ENCODE data around the gene NHEJ1. TPM values are rescaled to one million over a fixed set of nuclear protein-coding genes. Genes with fewer than 3 reads are reported as not detected.

NHEJ1 gene
- total RNA-seq, 4 donors from 2014 or later, result 8.6 to 13.8 (median 11.9) TPM

GRCh38 chr2:219165058-219165911, 4.7 kb upstream of the NHEJ1 start:
- intact Hi-C loops (cut with DNase I), result loop anchor here (10.0 kb wide), 1 partner anchor 220 kb away; the partner anchor contains the start of gene DNPEP
- Histone ChIP-seq H3K36me3 (no peaks in the 10 kb centered on the region), H3K4me3 (replicated peaks in 1 of 3) (no peak overlapping the region), H3K4me1 (peaks cover 4 to 6% of the 10 kb centered on the region in 2 donors), H3K27ac (no peak overlapping the region), H3K9me3 (no peaks in the 10 kb centered on the region), H3K27me3 (no peaks in the 10 kb centered on the region)
- TF ChIP-seq CTCF (IDR thresholded peaks at IDR 0.05) (no peak), POLR2A (IDR thresholded peaks at IDR 0.05) (no peak)
- whole genome bisulfite sequencing, 2 donors, result 89 to 90% methylated on average over 8 to 10 of the region's 10 CpGs
- no peak for DNase-seq

- WGBS, 2 donors, result 91 to 92% methylated on average over 6 of the region's 6 CpGs
- H3K36me3 ChIP-seq, result no peaks in the 10 kb centered on the region
- DNase-seq, result no peak
- H3K4me3 ChIP-seq (replicated peaks in 1 of 3), result no peak overlapping the region
- intact Hi-C loops (cut with DNase I), result loop anchor here (10.0 kb wide), 1 partner anchor 222 kb away; the partner anchor contains the start of gene DNPEP
- H3K4me1 ChIP-seq, result peaks cover 4 to 11% of the 10 kb centered on the region in 2 donors
- TF ChIP-seq POLR2A (IDR thresholded peaks at IDR 0.05), result no peak
- no peak for TF ChIP-seq CTCF (IDR thresholded peaks at IDR 0.05)
- no peak overlapping the region for H3K27ac ChIP-seq
- H3K9me3 ChIP-seq, result no peaks in the 10 kb centered on the region
- H3K27me3 ChIP-seq, result no peaks in the 10 kb centered on the region
Observed at GRCh38 chr2:219163156-219163555, 2.5 kb upstream of the NHEJ1 start.

- no peak for TF ChIP-seq CTCF (IDR thresholded peaks at IDR 0.05)
- no peak for TF ChIP-seq POLR2A (IDR thresholded peaks at IDR 0.05)
- peaks cover 0 to 3% of the 10 kb centered on the region in 2 donors for H3K36me3 ChIP-seq
- WGBS, 2 donors, result 70 to 72% methylated on average over 4 of the region's 4 CpGs
- H3K9me3 ChIP-seq, result no peaks in the 10 kb centered on the region
- H3K27ac ChIP-seq, result peak overlapping the region; percentile 90 to 97 (median 93)
- peak overlapping the region in 1 of 3 donors; percentile 50 for H3K4me3 ChIP-seq (replicated peaks in 1 of 3)
- H3K27me3 ChIP-seq, result no peaks in the 10 kb centered on the region
- DNase-seq, result no peak
- peaks cover 4 to 11% of the 10 kb centered on the region in 2 donors for H3K4me1 ChIP-seq
- intact Hi-C loops (cut with DNase I), result loop anchor here (10.0 kb wide), 1 partner anchor 224 kb away; the partner anchor contains the start of gene DNPEP
Observed at GRCh38 chr2:219161097-219161496, 482 bp upstream of the NHEJ1 start.

- H3K27me3 ChIP-seq, result no peaks in the 10 kb centered on the region
- H3K27ac ChIP-seq, result peak overlapping the region; percentile 90 to 97 (median 93)
- DNase-seq, result no peak
- H3K36me3 ChIP-seq, result peaks cover 0 to 3% of the 10 kb centered on the region in 2 donors
- 11 to 14% methylated on average over 18 of the region's 18 CpGs for WGBS, 2 donors
- intact Hi-C loops (cut with DNase I), result loop anchor here (5.0 to 10.0 kb wide), 2 partner anchors 138 to 225 kb away; partner anchors contain the start of gene DNPEP
- H3K9me3 ChIP-seq, result no peaks in the 10 kb centered on the region
- no peak for TF ChIP-seq POLR2A (IDR thresholded peaks at IDR 0.05)
- TF ChIP-seq CTCF (IDR thresholded peaks at IDR 0.05), result no peak
- peaks cover 4 to 11% of the 10 kb centered on the region in 2 donors for H3K4me1 ChIP-seq
- peak overlapping the region in 2 of 3 donors; percentile 40 to 50 for H3K4me3 ChIP-seq (replicated peaks in 1 of 3)
Observed at GRCh38 chr2:219159771-219160185, 837 bp downstream of the NHEJ1 start.

- Histone ChIP-seq H3K27ac (no peak overlapping the region), H3K4me3 (replicated peaks in 1 of 3) (no peak overlapping the region), H3K27me3 (no peaks in the 10 kb centered on the region), H3K36me3 (peaks cover 0 to 3% of the 10 kb centered on the region in 2 donors), H3K9me3 (no peaks in the 10 kb centered on the region), H3K4me1 (peaks cover 4 to 11% of the 10 kb centered on the region in 2 donors)
- DNase-seq, result no peak
- intact Hi-C loops (cut with DNase I), result loop anchor here (5.0 kb wide), 1 partner anchor 139 kb away; no protein-coding TSS in a partner anchor
- TF ChIP-seq CTCF (IDR thresholded peaks at IDR 0.05) (no peak), POLR2A (IDR thresholded peaks at IDR 0.05) (no peak)
- 89 to 91% methylated on average over 3 of the region's 3 CpGs for WGBS, 2 donors
Observed at GRCh38 chr2:219158586-219158985, 2.0 kb downstream of the NHEJ1 start.
